Activated effector memory CD4-positive, alpha-beta T cell treated with Interleukin-2 at 50 U/mL for 16 hours (primary cell): Measurements from ENCODE around the gene GPC6.
"Not testable (repeated sequence)": the region's sequence is repeated elsewhere in the genome, so short reads cannot be mapped to it uniquely, and the experiment has no call there.

Experiments used
- DNase-seq: peaks from one replicate; pipeline ENCODE4 v3.0.0-alpha.2; 2020

The GPC6 gene

GRCh38 chr13:93450761-93451160, 224.2 kb downstream of the GPC6 start:
- DNase-seq = no peak

GRCh38 chr13:93454676-93455235, 228.1 kb downstream of the GPC6 start:
- DNase-seq = not testable (repeated sequence)

GRCh38 chr13:93455861-93456260, 229.3 kb downstream of the GPC6 start:
- no peak for DNase-seq

- no peak for DNase-seq
Observed at GRCh38 chr13:93460005-93460404, 233.4 kb downstream of the GPC6 start.

GRCh38 chr13:93462151-93462550, 235.5 kb downstream of the GPC6 start:
- DNase-seq = no peak

GRCh38 chr13:93466502-93467036, 240.0 kb downstream of the GPC6 start:
- no peak for DNase-seq

- no peak for DNase-seq
Observed at GRCh38 chr13:93467175-93467574, 240.6 kb downstream of the GPC6 start.

- DNase-seq = no peak
Observed at GRCh38 chr13:93468433-93468832, 241.8 kb downstream of the GPC6 start.

GRCh38 chr13:93472296-93472695, 245.7 kb downstream of the GPC6 start:
- DNase-seq = no peak

GRCh38 chr13:93472814-93473296, 246.2 kb downstream of the GPC6 start:
- DNase-seq = no peak

- DNase-seq = no peak
Observed at GRCh38 chr13:93473441-93474270, 247.0 kb downstream of the GPC6 start.

- no peak for DNase-seq
Observed at GRCh38 chr13:93476175-93476574, 249.6 kb downstream of the GPC6 start.

GRCh38 chr13:93477238-93477637, 250.6 kb downstream of the GPC6 start:
- DNase-seq = no peak

- DNase-seq = no peak
Observed at GRCh38 chr13:93480553-93481106, 254.0 kb downstream of the GPC6 start.

GRCh38 chr13:93496117-93496516, 269.5 kb downstream of the GPC6 start:
- not testable (repeated sequence) for DNase-seq

GRCh38 chr13:93496985-93497673, 270.5 kb downstream of the GPC6 start:
- DNase-seq = no peak

GRCh38 chr13:93499991-93500390, 273.4 kb downstream of the GPC6 start:
- DNase-seq = no peak

GRCh38 chr13:93502071-93502470, 275.5 kb downstream of the GPC6 start:
- no peak for DNase-seq

GRCh38 chr13:93502987-93503615, 276.5 kb downstream of the GPC6 start:
- DNase-seq = no peak

GRCh38 chr13:93505104-93505952, 278.7 kb downstream of the GPC6 start:
- no peak for DNase-seq

- DNase-seq = no peak
Observed at GRCh38 chr13:93511011-93511410, 284.4 kb downstream of the GPC6 start.

- no peak for DNase-seq
Observed at GRCh38 chr13:93515267-93515666, 288.7 kb downstream of the GPC6 start.
